Type B pancreatic cell (in vitro differentiated cells): ENCODE data around the gene MPPE1. TPM values are rescaled to one million over a fixed set of nuclear protein-coding genes. Genes with fewer than 3 reads are reported as not detected.

ENCODE experiments used
- DNase-seq: peaks from one replicate; pipeline ENCODE4 v3.0.0; 2021; ENCODE audit warnings: mixed read lengths; ENCODE audit not compliant: unreplicated experiment; ENCODE audit errors: extremely low spot score
- H3K27ac Mint-ChIP-seq: 2 replicates; pipeline ENCODE4 v1.8.0; 2021; ENCODE audit warnings: mild to moderate bottlenecking, mixed read lengths
- H3K27me3 Mint-ChIP-seq: 2 replicates; pipeline ENCODE4 v1.8.0; 2021; ENCODE audit warnings: mixed read lengths
- H3K36me3 Mint-ChIP-seq: 2 replicates; pipeline ENCODE4 v1.8.0; 2021; ENCODE audit warnings: mixed read lengths
- H3K4me1 Mint-ChIP-seq: one replicate; pipeline ENCODE4 v1.8.0; 2021; ENCODE audit warnings: mixed read lengths; ENCODE audit not compliant: unreplicated experiment
- H3K4me3 Mint-ChIP-seq: 2 replicates; pipeline ENCODE4 v1.8.0; 2021; ENCODE audit warnings: mild to moderate bottlenecking, mixed read lengths
- H3K9me3 Mint-ChIP-seq: 2 replicates; pipeline ENCODE4 v1.8.0; 2021; ENCODE audit warnings: mixed read lengths
- CTCF ChIP-seq: fragments of 200-600 bp; sonication (generic); conservative IDR thresholded peaks from 2 replicates; pipeline ENCODE4 v1.5.0; 2021; ENCODE audit warnings: antibody characterized with exemption, mild to moderate bottlenecking
- total RNA-seq: library from RNA; stranded (reverse); gene quantifications from 2 replicates; pipeline ENCODE4 v1.2.1, GENCODE V29; 2021; ENCODE audit warnings: low replicate concordance

MPPE1 gene
- total RNA-seq, 1 donor from 2014 or later = 35.3 TPM

DNA sequence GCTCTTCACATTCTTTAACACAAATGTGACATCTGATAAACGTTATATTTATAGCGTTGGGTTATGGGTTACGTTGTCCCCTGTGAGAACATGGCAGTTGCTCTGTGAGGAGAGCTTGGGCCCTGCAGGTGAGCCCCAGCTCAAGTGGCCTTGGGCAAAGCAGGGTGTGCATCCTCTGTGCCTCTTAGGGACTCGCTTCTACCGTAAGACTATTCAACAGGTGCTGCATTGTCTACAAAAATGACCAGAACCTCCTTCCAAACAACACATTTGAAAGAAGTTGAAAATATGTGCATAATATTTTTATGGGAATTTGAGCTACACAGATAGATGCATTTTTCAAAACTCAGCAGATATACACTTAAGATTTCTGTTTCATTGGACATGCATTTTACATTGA is 73.3 kb downstream of the MPPE1 start:
- Mint-ChIP-seq H3K27ac (no peak overlapping the region), H3K36me3 (no peaks in the 10 kb centered on the region), H3K9me3 (no peaks in the 10 kb centered on the region), H3K4me3 (no peak overlapping the region), H3K27me3 (no peaks in the 10 kb centered on the region), H3K4me1 (peaks cover under 1% of the 10 kb centered on the region)
- no peak for TF ChIP-seq CTCF
- no peak for DNase-seq

Other genes starting within 250 kb of the MPPE1 start
- gene GNAL, start 219.1 kb downstream of the MPPE1 start, total RNA-seq = 8.3 and 12.9 TPM in 2 replicates
- gene CHMP1B, start 56.9 kb downstream of the MPPE1 start, total RNA-seq = 41.4 and 71.3 TPM in 2 replicates
- gene IMPA2, start 73.2 kb upstream of the MPPE1 start, total RNA-seq = 53.6 and 56.3 TPM in 2 replicates
- not detected in 2 replicates for gene ANKRD62, start 185.5 kb upstream of the MPPE1 start, total RNA-seq